Keratinocyte (primary cell): ENCODE measurements around the gene RASGEF1B.

Experiments used
- CTCF ChIP-seq, 3 experiments: IDR thresholded peaks in 1 of 3; conservative IDR thresholded peaks in 1 of 3; optimal IDR thresholded peaks in 1 of 3; 2 replicates in 2 of 3; 3 replicates in 1 of 3; pipeline versions ENCODE3 to v1.5.1; 2011; ENCODE audit warnings: low read length in 3 of 3, mild to moderate bottlenecking in 3 of 3, moderate library complexity in 2 of 3, control low read depth in 1 of 3, inconsistent platforms in 1 of 3; ENCODE audit not compliant: insufficient read depth in 2 of 3; ENCODE audit errors: extremely low read depth in 1 of 3
- EZH2 ChIP-seq: IDR thresholded peaks from one replicate; pipeline ENCODE4 v1.6.1; 2012; ENCODE audit warnings: inconsistent platforms, mild to moderate bottlenecking, low read length, moderate library complexity

- no peak for TF ChIP-seq CTCF (optimal IDR thresholded peaks at IDR 0.05 in 1 of 3, IDR thresholded peaks at IDR 0.05 in 1 of 3, conservative IDR thresholded peaks at IDR 0.05 in 1 of 3; ENCODE audit: extremely low read depth in 1 of 3, insufficient read depth in 2 of 3, low read length in 3 of 3)
- no peak for TF ChIP-seq EZH2
These were observed 10.6 kb upstream of the RASGEF1B start for GRCh38 chr4:81482326-81482725.
